Psoas muscle (tissue), 8 donors: ENCODE measurements around the gene HCN4. TPM values are rescaled to one million over a fixed set of nuclear protein-coding genes. Genes with fewer than 3 reads are reported as not detected.

Source experiments
- ATAC-seq, 4 donors: fragments of 200-7000 bp; cut with Tn5 transposase; one replicate each; pipeline ENCODE4 v1.9.1; 2020; ENCODE audit warnings: moderate library complexity in 3 of 4, mild to moderate bottlenecking in 2 of 4
- DNase-seq, 2 donors: peaks; one replicate each; pipeline ENCODE4 v3.0.0-alpha.2; 2020
- H3K27ac ChIP-seq: fragments of 200-600 bp; one replicate; pipeline ENCODE4 v1.8.0; 2022
- H3K27me3 ChIP-seq, 3 donors: fragments of 200-600 bp in 1 of 3; one replicate each; pipeline versions ENCODE4 v1.6.1 to v1.8.0; 2013 to 2022; ENCODE audit warnings: low read length in 2 of 3, mild to moderate bottlenecking in 2 of 3, moderate library complexity in 1 of 3; ENCODE audit not compliant: insufficient read depth in 3 of 3
- H3K36me3 ChIP-seq, 2 donors: fragments of 200-600 bp in 1 of 2; one replicate each; pipeline versions ENCODE4 v1.6.1 to v1.8.0; 2013 to 2022; ENCODE audit warnings: low read depth in 1 of 2, mild to moderate bottlenecking in 1 of 2, moderate library complexity in 1 of 2; ENCODE audit not compliant: insufficient read depth in 1 of 2
- H3K4me1 ChIP-seq: fragments of 200-600 bp; one replicate; pipeline ENCODE4 v1.8.0; 2022
- H3K4me3 ChIP-seq: fragments of 200-600 bp; one replicate; pipeline ENCODE4 v1.8.0; 2022; ENCODE audit warnings: mild to moderate bottlenecking
- H3K9me3 ChIP-seq: fragments of 200-600 bp; one replicate; pipeline ENCODE4 v1.8.0; 2022
- CTCF ChIP-seq: fragments of 200-600 bp; IDR thresholded peaks from one replicate; pipeline ENCODE4 v1.8.0; 2022; ENCODE audit warnings: antibody characterized with exemption
- WGBS, 3 donors: extraction: QIAGEN DNeasy Blood & Tissue Kit; methylation state at CpG; one replicate each; pipeline versions ENCODE4 v1.1.6 to v1.1.7; 2013; 5-methylcytosine and 5-hydroxymethylcytosine counted together
- intact Hi-C, 2 donors: fragments of 100-400 bp; cut with DNase I; formaldehyde crosslinking; loops; one replicate each; pipeline versions ENCODE4 v1.11.0 to v1.14.2; 2022
- polyA plus RNA-seq, 3 donors: library from polyadenylated mRNA; stranded (reverse); fragments of 200-250 nt; gene quantifications; one replicate each; pipeline ENCODE4 v1.2.3, GENCODE V29; 2013
- total RNA-seq, 4 donors: library from RNA; stranded (reverse); fragmentation: NEBNext Ultra II Directional in 2 of 4; extraction: Animal tissue kit (Norgen Biotek cat#: 25700) in 2 of 4; gene quantifications; one replicate each; pipeline versions ENCODE4 v1.2.1 to v1.2.4, GENCODE V29; 2021 to 2023
- donor health status: healthy with polysubstance abuse.
- donor health status: DM: no; HTN: no; CAD: no; lungs with moderate emphysema.
- donor health status: Bipolar disorder and iron deficiency.
- donor health status: healthy.
- donor health status: DM: yes; HTN: yes; CAD: no.
- donor health status: DM: no; HTN: no; CAD: no.
- donor health status: DM: no; HTN: no; CAD: no.
- donor health status: DM: yes; HTN: yes; CAD: no.

Gene HCN4
- total and polyA plus RNA-seq, 7 donors: not detected

GRCh38 chr15:73364070-73364469, 4.7 kb downstream of the HCN4 start:
- Histone ChIP-seq H3K4me1 (no peaks in the 10 kb centered on the region), H3K36me3 (no peaks in the 10 kb centered on the region), H3K9me3 (no peaks in the 10 kb centered on the region), H3K27ac (no peak overlapping the region), H3K27me3 (peaks cover 0 to 67% (median 32%) of the 10 kb centered on the region in 3 donors), H3K4me3 (no peak overlapping the region)
- intact Hi-C loops: no loop called here
- WGBS, 3 donors: 65 to 67% (median 66%) methylated on average over 3 of the region's 3 CpGs
- DNase-seq (no peak), ATAC-seq (no peak)
- no peak for TF ChIP-seq CTCF

DNA sequence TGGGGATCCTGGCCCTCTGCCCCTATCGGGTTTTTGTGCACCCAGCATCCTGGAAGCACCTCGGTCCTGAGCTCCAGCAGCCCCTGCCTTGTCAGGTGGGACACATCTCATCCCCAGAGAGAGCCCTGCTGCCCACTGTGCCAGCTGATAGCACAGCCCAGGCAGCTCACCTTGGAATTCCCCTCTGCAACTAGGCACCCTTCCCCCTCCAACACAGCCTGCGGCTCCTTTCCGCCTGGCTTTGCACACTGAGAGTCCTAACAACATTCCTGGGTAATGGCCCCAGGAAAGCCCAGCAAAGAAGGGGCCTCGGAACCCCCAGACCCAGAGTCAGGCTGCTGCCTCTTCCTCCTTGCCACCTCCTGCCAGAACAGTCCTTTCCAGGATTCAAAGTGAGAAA, 5.9 kb downstream of the HCN4 start:
- H3K27ac ChIP-seq: no peak overlapping the region
- TF ChIP-seq CTCF: no peak
- H3K9me3 ChIP-seq: no peaks in the 10 kb centered on the region
- H3K36me3 ChIP-seq: no peaks in the 10 kb centered on the region
- no peaks in the 10 kb centered on the region for H3K4me1 ChIP-seq
- no peak for DNase-seq
- WGBS, 3 donors: 71 to 78% (median 72%) methylated on average over 5 of the region's 5 CpGs
- H3K27me3 ChIP-seq: peaks cover 0 to 63% (median 24%) of the 10 kb centered on the region in 3 donors
- H3K4me3 ChIP-seq: no peak overlapping the region
- intact Hi-C loops: no loop called here
- no peak for ATAC-seq

GRCh38 chr15:73361337-73361736, 7.4 kb downstream of the HCN4 start:
- DNase-seq: no peak
- ATAC-seq: no peak
- no peak for TF ChIP-seq CTCF
- H3K9me3 ChIP-seq: no peaks in the 10 kb centered on the region
- intact Hi-C loops: no loop called here
- H3K4me3 ChIP-seq: no peak overlapping the region
- no peak overlapping the region for H3K27ac ChIP-seq
- 34 to 44% (median 39%) methylated on average over 7 of the region's 7 CpGs for WGBS, 3 donors
- H3K4me1 ChIP-seq: no peaks in the 10 kb centered on the region
- no peaks in the 10 kb centered on the region for H3K36me3 ChIP-seq
- peaks cover 0 to 56% (median 10%) of the 10 kb centered on the region in 3 donors for H3K27me3 ChIP-seq

- Histone ChIP-seq H3K4me1 (no peaks in the 10 kb centered on the region), H3K36me3 (no peaks in the 10 kb centered on the region), H3K9me3 (no peaks in the 10 kb centered on the region), H3K4me3 (no peak overlapping the region), H3K27ac (no peak overlapping the region), H3K27me3 (peaks cover 0 to 46% (median 4%) of the 10 kb centered on the region in 3 donors)
- intact Hi-C loops: no loop called here
- 75 to 78% (median 76%) methylated on average over 5 of the region's 5 CpGs for WGBS, 3 donors
- ATAC-seq: no peak
- no peak for TF ChIP-seq CTCF
- DNase-seq: no peak
Measured at GRCh38 chr15:73359651-73360050, 9.1 kb downstream of the HCN4 start.

DNA sequence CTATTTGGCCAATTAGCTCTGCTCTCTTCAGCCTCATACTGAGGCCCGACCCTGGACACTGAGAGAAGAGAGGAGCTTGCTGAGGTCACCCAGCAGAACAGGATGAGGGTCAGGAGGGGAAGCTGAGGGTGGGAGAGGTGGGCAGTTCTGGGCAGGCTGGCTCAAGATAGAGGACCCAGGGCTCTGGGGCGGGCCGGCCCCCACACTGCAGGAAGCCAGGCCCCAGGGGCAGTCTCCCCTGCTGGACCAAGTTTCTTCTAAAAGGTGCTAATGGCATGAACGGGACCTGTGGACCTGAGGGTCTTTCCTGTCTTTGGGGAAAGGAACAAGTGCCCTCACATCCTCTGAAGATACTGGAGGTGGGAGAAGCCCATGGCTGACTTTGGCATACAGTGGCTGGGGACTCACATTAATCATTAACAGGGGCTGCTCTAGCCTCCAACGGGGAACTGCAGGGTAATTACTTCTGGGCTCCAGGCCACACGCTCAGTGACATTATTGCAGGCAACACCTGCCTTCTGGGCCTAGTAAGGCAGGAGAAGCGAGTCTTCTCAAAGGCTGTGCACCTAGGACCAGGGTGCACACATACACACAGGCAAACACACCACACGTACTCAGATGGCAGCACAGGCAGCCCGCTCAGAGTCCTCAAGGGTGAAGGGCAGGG, 10.6 kb downstream of the HCN4 start:
- no peak overlapping the region for H3K4me3 ChIP-seq
- no peaks in the 10 kb centered on the region for H3K9me3 ChIP-seq
- WGBS, 3 donors: 65 to 68% (median 66%) methylated on average over 9 of the region's 9 CpGs
- intact Hi-C loops: no loop called here
- H3K36me3 ChIP-seq: no peaks in the 10 kb centered on the region
- no peak overlapping the region for H3K27ac ChIP-seq
- no peak for TF ChIP-seq CTCF
- peaks cover 0 to 35% (median 3%) of the 10 kb centered on the region in 3 donors for H3K27me3 ChIP-seq
- DNase-seq (no peak), ATAC-seq (no peak)
- H3K4me1 ChIP-seq: no peaks in the 10 kb centered on the region
